Trophoblast cell (in vitro differentiated cells and primary cell): ENCODE results near the gene TRAF3IP1.

Experiments
- DNase-seq, 2 donors: peaks; one replicate each; pipeline ENCODE4 v3.0.0-alpha.2; 2016
- H2AFZ ChIP-seq: 2 replicates; pipeline ENCODE4 v1.6.1; 2013; ENCODE audit warnings: low read length, moderate library complexity, mild to moderate bottlenecking; ENCODE audit not compliant: insufficient read depth, poor library complexity
- H2AK5ac ChIP-seq: 2 replicates; pipeline ENCODE4 v1.6.1; 2013; ENCODE audit warnings: mild to moderate bottlenecking, low read length
- H2BK120ac ChIP-seq: 2 replicates; pipeline ENCODE4 v1.6.1; 2013; ENCODE audit warnings: low read length, mild to moderate bottlenecking, moderate library complexity; ENCODE audit not compliant: insufficient read depth, poor library complexity
- H2BK12ac ChIP-seq: 2 replicates; pipeline ENCODE4 v1.6.1; 2013; ENCODE audit warnings: mild to moderate bottlenecking, low read length, moderate library complexity
- H2BK5ac ChIP-seq: 2 replicates; pipeline ENCODE4 v1.6.1; 2013; ENCODE audit warnings: low read length, low read depth, moderate library complexity, mild to moderate bottlenecking; ENCODE audit not compliant: poor library complexity
- H3K14ac ChIP-seq: 2 replicates; pipeline ENCODE4 v1.6.1; 2013; ENCODE audit warnings: mild to moderate bottlenecking, low read length
- H3K18ac ChIP-seq: 2 replicates; pipeline ENCODE4 v1.6.1; 2013; ENCODE audit warnings: mild to moderate bottlenecking, low read length
- H3K23ac ChIP-seq: 2 replicates; pipeline ENCODE4 v1.6.1; 2013; ENCODE audit warnings: low read length
- H3K27ac ChIP-seq: 2 replicates; pipeline ENCODE4 v1.5.1; 2013; ENCODE audit warnings: low read depth, mild to moderate bottlenecking, inconsistent platforms, low read length, moderate library complexity
- H3K27me3 ChIP-seq: 2 replicates; pipeline ENCODE4 v1.6.1; 2013; ENCODE audit warnings: inconsistent platforms, mild to moderate bottlenecking, low read length, moderate library complexity; ENCODE audit not compliant: insufficient read depth
- H3K36me3 ChIP-seq, 2 experiments: 1 replicate in 1 of 2; 2 replicates in 1 of 2; pipeline ENCODE4 v1.6.1; 2013; ENCODE audit warnings: low read length in 2 of 2, mild to moderate bottlenecking in 2 of 2, moderate library complexity in 1 of 2; ENCODE audit not compliant: insufficient read depth in 2 of 2, control insufficient read depth in 1 of 2
- H3K4ac ChIP-seq: 2 replicates; pipeline ENCODE4 v1.6.1; 2013; ENCODE audit warnings: low read depth, mild to moderate bottlenecking, low read length, moderate library complexity
- H3K4me1 ChIP-seq, 2 experiments: 1 replicate in 1 of 2; 2 replicates in 1 of 2; pipeline ENCODE4 v1.6.1; 2013; ENCODE audit warnings: low read length in 2 of 2, mild to moderate bottlenecking in 2 of 2, moderate library complexity in 1 of 2; ENCODE audit not compliant: insufficient read depth in 2 of 2, control insufficient read depth in 1 of 2
- H3K4me2 ChIP-seq: 2 replicates; pipeline ENCODE4 v1.6.1; 2013; ENCODE audit warnings: inconsistent platforms, mild to moderate bottlenecking, low read length, moderate library complexity
- H3K4me3 ChIP-seq: 2 replicates; pipeline ENCODE4 v1.5.1; 2013; ENCODE audit warnings: mild to moderate bottlenecking, low read depth, low read length, inconsistent platforms
- H3K79me1 ChIP-seq: one replicate; pipeline ENCODE4 v1.6.1; 2013; ENCODE audit warnings: low read length
- H3K79me2 ChIP-seq: 2 replicates; pipeline ENCODE4 v1.6.1; 2013; ENCODE audit warnings: low read length, mild to moderate bottlenecking; ENCODE audit not compliant: control insufficient read depth, insufficient read depth, poor library complexity
- H3K9ac ChIP-seq: 2 replicates; pipeline ENCODE4 v1.6.1; 2013; ENCODE audit warnings: mild to moderate bottlenecking, low read length
- H3K9me3 ChIP-seq: 2 replicates; pipeline ENCODE4 v1.6.1; 2013; ENCODE audit warnings: low read depth, mild to moderate bottlenecking, control low read depth, inconsistent platforms, low read length; ENCODE audit not compliant: insufficient read depth
- H4K12ac ChIP-seq: 2 replicates; pipeline ENCODE4 v1.6.1; 2013; ENCODE audit warnings: low read depth, mild to moderate bottlenecking, low read length, moderate library complexity
- H4K8ac ChIP-seq: 2 replicates; pipeline ENCODE4 v1.6.1; 2013; ENCODE audit warnings: low read depth, mild to moderate bottlenecking, low read length, moderate library complexity
- H4K91ac ChIP-seq: one replicate; pipeline ENCODE4 v1.6.1; 2013; ENCODE audit warnings: low read depth, mild to moderate bottlenecking, low read length, moderate library complexity
- WGBS: extraction: QIAGEN DNeasy Blood & Tissue Kit; methylation state at CpG from one replicate; pipeline ENCODE4 v1.1.7; 2013; ENCODE audit warnings: missing lambda C conversion rate; ENCODE audit not compliant: insufficient read length, insufficient coverage; ENCODE audit errors: extremely low coverage; 5-methylcytosine and 5-hydroxymethylcytosine counted together

The TRAF3IP1 gene

GRCh38 chr2:238412067-238412767 lies 91.9 kb downstream of the TRAF3IP1 start:
- no CpG with 5 or more reads among the region's 12 CpGs for WGBS
- no peak overlapping the region for H3K23ac ChIP-seq

GRCh38 chr2:238413368-238413767 lies 93.0 kb downstream of the TRAF3IP1 start:
- Histone ChIP-seq H3K4me1 (peaks cover 2 to 6% of the 10 kb centered on the region in 2 experiments), H2BK120ac (no peak overlapping the region), H3K14ac (no peak overlapping the region), H2BK5ac (no peak overlapping the region), H3K79me1 (no peaks in the 10 kb centered on the region), H4K12ac (no peak overlapping the region), H3K18ac (no peak overlapping the region), H3K4me3 (no peak overlapping the region), H2AFZ (no peak overlapping the region), H3K27me3 (no peaks in the 10 kb centered on the region), H3K4ac (no peak overlapping the region), H4K8ac (no peak overlapping the region), H3K9ac (no peak overlapping the region), H3K79me2 (no peaks in the 10 kb centered on the region), H3K9me3 (no peaks in the 10 kb centered on the region), H3K36me3 (no peaks in the 10 kb centered on the region), H4K91ac (no peak overlapping the region), H3K27ac (no peak overlapping the region), H3K4me2 (no peak overlapping the region), H3K23ac (no peak overlapping the region), H2AK5ac (no peak overlapping the region), H2BK12ac (no peak overlapping the region)
- WGBS = no CpG with 5 or more reads among the region's 2 CpGs
- DNase-seq = peak in 1 of 2 donors; percentile 8

More at GRCh38 chr2:238412067-238412767, 91.9 kb downstream of the TRAF3IP1 start:
- Histone ChIP-seq H2AFZ (no peak overlapping the region), H3K79me2 (no peaks in the 10 kb centered on the region), H3K4me1 (peaks cover 2 to 6% of the 10 kb centered on the region in 2 experiments), H3K36me3 (peaks cover 0 to 2% of the 10 kb centered on the region in 2 experiments), H2AK5ac (no peak overlapping the region), H3K79me1 (no peaks in the 10 kb centered on the region), H4K8ac (no peak overlapping the region), H3K9me3 (no peaks in the 10 kb centered on the region), H3K18ac (no peak overlapping the region), H3K4me3 (no peak overlapping the region), H4K12ac (no peak overlapping the region), H2BK12ac (no peak overlapping the region), H3K14ac (no peak overlapping the region), H3K9ac (no peak overlapping the region), H3K4ac (no peak overlapping the region), H3K27ac (no peak overlapping the region), H2BK120ac (no peak overlapping the region), H4K91ac (no peak overlapping the region), H3K4me2 (no peak overlapping the region), H2BK5ac (no peak overlapping the region), H3K27me3 (no peaks in the 10 kb centered on the region)
- DNase-seq = no peak

DNA sequence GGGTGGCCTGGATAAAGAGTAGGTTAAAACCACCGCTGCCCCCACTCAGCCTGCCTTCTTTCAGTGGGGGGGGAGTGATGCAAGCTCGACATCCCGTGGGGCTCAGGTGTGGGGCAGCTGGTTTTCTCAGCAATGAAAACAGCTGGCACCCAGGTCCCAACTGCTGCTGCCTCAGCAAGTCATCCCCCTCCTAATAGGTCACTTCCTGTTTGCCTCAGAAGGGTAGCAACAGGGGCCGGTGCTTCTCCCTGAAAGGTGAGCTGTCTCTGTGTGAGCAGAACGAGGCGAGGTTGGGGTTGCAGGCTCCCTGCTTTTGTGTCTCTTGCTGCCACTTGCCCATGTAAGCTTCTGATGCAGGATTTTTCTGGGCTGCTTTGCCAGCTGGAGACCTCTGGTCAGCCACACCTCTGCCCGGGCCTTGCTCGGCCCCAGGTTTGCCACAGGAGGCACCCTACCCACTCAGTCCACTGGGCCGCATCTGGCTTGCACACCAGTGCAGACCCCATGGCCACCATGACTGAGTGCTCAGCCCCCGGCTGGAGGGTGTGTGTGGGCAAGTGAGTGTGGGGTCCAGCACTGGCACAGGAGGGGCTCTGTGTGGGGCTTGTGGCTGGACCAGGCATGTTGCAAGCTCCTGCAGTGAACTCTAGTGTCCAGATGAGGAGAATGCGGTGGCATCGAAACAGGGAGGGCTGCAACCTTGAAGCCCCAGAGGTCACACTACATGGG lies 94.9 kb downstream of the TRAF3IP1 start:
- Histone ChIP-seq H3K27me3 (no peaks in the 10 kb centered on the region), H4K8ac (peak overlapping the region; percentile 42), H3K14ac (no peak overlapping the region), H3K27ac (no peak overlapping the region), H3K79me1 (no peaks in the 10 kb centered on the region), H2BK5ac (no peak overlapping the region), H3K4me3 (no peak overlapping the region), H3K4ac (no peak overlapping the region), H3K4me1 (peaks cover 2 to 6% of the 10 kb centered on the region in 2 experiments), H3K23ac (no peak overlapping the region), H2AK5ac (no peak overlapping the region), H3K18ac (no peak overlapping the region), H4K91ac (no peak overlapping the region), H4K12ac (peak overlapping the region; percentile 58), H3K36me3 (no peaks in the 10 kb centered on the region), H2AFZ (no peak overlapping the region), H3K4me2 (no peak overlapping the region), H2BK12ac (no peak overlapping the region), H3K79me2 (no peaks in the 10 kb centered on the region), H2BK120ac (no peak overlapping the region), H3K9me3 (no peaks in the 10 kb centered on the region), H3K9ac (no peak overlapping the region)
- WGBS = no CpG with 5 or more reads among the region's 12 CpGs
- DNase-seq = no peak

DNA sequence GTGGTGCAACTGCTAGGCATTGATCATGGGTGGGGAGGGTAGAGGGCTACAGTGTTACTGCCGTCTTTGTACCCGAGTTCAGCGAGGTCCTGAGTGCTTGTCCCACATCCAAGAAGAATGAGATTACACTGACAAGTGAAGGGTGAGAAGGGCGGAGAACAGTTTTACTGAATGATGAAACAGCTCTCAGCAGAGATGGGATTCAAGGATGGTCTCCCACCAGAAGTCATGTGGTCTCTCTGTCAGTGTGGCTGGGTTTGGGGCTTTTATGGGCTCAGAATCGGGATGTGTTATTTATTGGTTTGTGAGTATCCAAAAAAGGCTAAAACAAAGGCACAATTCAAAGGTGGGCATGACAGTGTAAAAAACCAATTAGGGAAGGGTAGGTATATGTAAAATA lies 95.6 kb downstream of the TRAF3IP1 start:
- no peak overlapping the region for H4K12ac ChIP-seq
- no peak overlapping the region for H3K23ac ChIP-seq

More for the DNA sequence above, 95.6 kb downstream of the TRAF3IP1 start:
- Histone ChIP-seq H3K4me2 (no peak overlapping the region), H2BK120ac (no peak overlapping the region), H2BK5ac (no peak overlapping the region), H3K27ac (no peak overlapping the region), H2AK5ac (no peak overlapping the region), H3K18ac (no peak overlapping the region), H3K4ac (no peak overlapping the region), H3K4me3 (no peak overlapping the region), H3K27me3 (no peaks in the 10 kb centered on the region), H3K4me1 (peaks cover 2 to 6% of the 10 kb centered on the region in 2 experiments), H4K91ac (no peak overlapping the region), H3K36me3 (no peaks in the 10 kb centered on the region), H4K8ac (no peak overlapping the region), H3K79me1 (no peaks in the 10 kb centered on the region), H2BK12ac (no peak overlapping the region), H3K9me3 (no peaks in the 10 kb centered on the region), H3K9ac (no peak overlapping the region), H2AFZ (no peak overlapping the region), H3K79me2 (no peaks in the 10 kb centered on the region), H3K14ac (no peak overlapping the region)
- DNase-seq = no peak
- no CpG with 5 or more reads among the region's 5 CpGs for WGBS
